ENCODE results near the gene SLC6A6.

The SLC6A6 gene

GRCh38 chr3:14473411-14473891 is 71.0 kb downstream of the SLC6A6 start:
- no peak overlapping the region for H3K56ac ChIP-seq (ENCODE audit: low read length)
- H4K5ac ChIP-seq (ENCODE audit: low read length): no peak overlapping the region
- no peak overlapping the region for H3K27ac ChIP-seq (ENCODE audit: low read depth, low read length)
- peaks cover 20% of the 10 kb centered on the region for H3K36me3 ChIP-seq (ENCODE audit: control insufficient read depth, insufficient read depth, low read length)
- no peak overlapping the region for H3K4me3 ChIP-seq (ENCODE audit: low read length)
- no peaks in the 10 kb centered on the region for H3K79me2 ChIP-seq (ENCODE audit: control insufficient read depth, insufficient read depth, low read length)
- WGBS (ENCODE audit: extremely low coverage, insufficient coverage, low lambda C conversion rate): no CpG with 5 or more reads among the region's 7 CpGs
- no peak overlapping the region for H3K18ac ChIP-seq (ENCODE audit: low read length)
- H2AK5ac ChIP-seq (ENCODE audit: low read length): no peak overlapping the region
- no peak overlapping the region for H3K23ac ChIP-seq (ENCODE audit: low read length)
- no peak overlapping the region for H3K4ac ChIP-seq (ENCODE audit: low read depth, low read length)
- no peaks in the 10 kb centered on the region for H3K27me3 ChIP-seq (ENCODE audit: insufficient read depth, low read length, poor library complexity)
- H3K9ac ChIP-seq (ENCODE audit: low read length): no peak overlapping the region
- H2BK120ac ChIP-seq (ENCODE audit: low read depth, low read length): no peak overlapping the region
- no peak overlapping the region for H3K4me2 ChIP-seq (ENCODE audit: low read length)
- no peak for DNase-seq
- no peak overlapping the region for H2BK5ac ChIP-seq (ENCODE audit: low read length)
- no peak overlapping the region for H4K8ac ChIP-seq (ENCODE audit: low read depth, low read length)
- no peaks in the 10 kb centered on the region for H3K79me1 ChIP-seq (ENCODE audit: low read length)
- H2BK15ac ChIP-seq (replicated peaks; ENCODE audit: low read depth): no peak overlapping the region
- H3K4me1 ChIP-seq (ENCODE audit: control insufficient read depth, low read depth, low read length): no peaks in the 10 kb centered on the region

GRCh38 chr3:14474363-14475081 is 72.1 kb downstream of the SLC6A6 start:
- no peak overlapping the region for H3K4me3 ChIP-seq (ENCODE audit: low read length)
- no peak overlapping the region for H2AK5ac ChIP-seq (ENCODE audit: low read length)
- H3K18ac ChIP-seq (ENCODE audit: low read length): no peak overlapping the region
- no peaks in the 10 kb centered on the region for H3K4me1 ChIP-seq (ENCODE audit: control insufficient read depth, low read depth, low read length)
- H3K23ac ChIP-seq (ENCODE audit: low read length): no peak overlapping the region
- H4K5ac ChIP-seq (ENCODE audit: low read length): no peak overlapping the region
- no peak overlapping the region for H3K4me2 ChIP-seq (ENCODE audit: low read length)
- peaks cover 24% of the 10 kb centered on the region for H3K36me3 ChIP-seq (ENCODE audit: control insufficient read depth, insufficient read depth, low read length)
- H4K8ac ChIP-seq (ENCODE audit: low read depth, low read length): no peak overlapping the region
- no peak overlapping the region for H2BK5ac ChIP-seq (ENCODE audit: low read length)
- no peak for DNase-seq
- no peak overlapping the region for H3K27ac ChIP-seq (ENCODE audit: low read depth, low read length)
- H3K79me2 ChIP-seq (ENCODE audit: control insufficient read depth, insufficient read depth, low read length): no peaks in the 10 kb centered on the region
- no peak overlapping the region for H3K56ac ChIP-seq (ENCODE audit: low read length)
- no peak overlapping the region for H3K9ac ChIP-seq (ENCODE audit: low read length)
- no CpG with 5 or more reads among the region's 13 CpGs for WGBS (ENCODE audit: extremely low coverage, insufficient coverage, low lambda C conversion rate)
- no peak overlapping the region for H2BK120ac ChIP-seq (ENCODE audit: low read depth, low read length)
- H3K79me1 ChIP-seq (ENCODE audit: low read length): no peaks in the 10 kb centered on the region
- no peak overlapping the region for H3K4ac ChIP-seq (ENCODE audit: low read depth, low read length)
- H2BK15ac ChIP-seq (replicated peaks; ENCODE audit: low read depth): no peak overlapping the region
- no peaks in the 10 kb centered on the region for H3K27me3 ChIP-seq (ENCODE audit: insufficient read depth, low read length, poor library complexity)

GRCh38 chr3:14475621-14476020 is 73.2 kb downstream of the SLC6A6 start:
- H3K4me3 ChIP-seq (ENCODE audit: low read length): no peak overlapping the region
- no peak overlapping the region for H2BK15ac ChIP-seq (replicated peaks; ENCODE audit: low read depth)
- H3K79me2 ChIP-seq (ENCODE audit: control insufficient read depth, insufficient read depth, low read length): no peaks in the 10 kb centered on the region
- no CpG with 5 or more reads among the region's 7 CpGs for WGBS (ENCODE audit: extremely low coverage, insufficient coverage, low lambda C conversion rate)
- H3K18ac ChIP-seq (ENCODE audit: low read length): no peak overlapping the region
- no peak overlapping the region for H3K23ac ChIP-seq (ENCODE audit: low read length)
- H4K5ac ChIP-seq (ENCODE audit: low read length): no peak overlapping the region
- no peak overlapping the region for H3K27ac ChIP-seq (ENCODE audit: low read depth, low read length)
- no peak for DNase-seq
- no peak overlapping the region for H4K8ac ChIP-seq (ENCODE audit: low read depth, low read length)
- no peak overlapping the region for H2BK120ac ChIP-seq (ENCODE audit: low read depth, low read length)
- H3K56ac ChIP-seq (ENCODE audit: low read length): no peak overlapping the region
- H3K9ac ChIP-seq (ENCODE audit: low read length): no peak overlapping the region
- no peaks in the 10 kb centered on the region for H3K4me1 ChIP-seq (ENCODE audit: control insufficient read depth, low read depth, low read length)
- no peak overlapping the region for H2BK5ac ChIP-seq (ENCODE audit: low read length)
- H3K4ac ChIP-seq (ENCODE audit: low read depth, low read length): no peak overlapping the region
- H3K4me2 ChIP-seq (ENCODE audit: low read length): no peak overlapping the region
- no peak overlapping the region for H2AK5ac ChIP-seq (ENCODE audit: low read length)
- peaks cover 24% of the 10 kb centered on the region for H3K36me3 ChIP-seq (ENCODE audit: control insufficient read depth, insufficient read depth, low read length)
- H3K27me3 ChIP-seq (ENCODE audit: insufficient read depth, low read length, poor library complexity): no peaks in the 10 kb centered on the region
- no peaks in the 10 kb centered on the region for H3K79me1 ChIP-seq (ENCODE audit: low read length)

- Histone ChIP-seq H3K56ac (ENCODE audit: low read length) (no peak overlapping the region), H3K27ac (ENCODE audit: low read depth, low read length) (no peak overlapping the region), H3K18ac (ENCODE audit: low read length) (no peak overlapping the region), H3K27me3 (ENCODE audit: insufficient read depth, low read length, poor library complexity) (no peaks in the 10 kb centered on the region), H3K9ac (ENCODE audit: low read length) (no peak overlapping the region), H4K8ac (ENCODE audit: low read depth, low read length) (no peak overlapping the region), H3K4me2 (ENCODE audit: low read length) (no peak overlapping the region), H2BK15ac (replicated peaks; ENCODE audit: low read depth) (no peak overlapping the region), H3K4me1 (ENCODE audit: control insufficient read depth, low read depth, low read length) (no peaks in the 10 kb centered on the region), H4K5ac (ENCODE audit: low read length) (no peak overlapping the region), H3K79me2 (ENCODE audit: control insufficient read depth, insufficient read depth, low read length) (no peaks in the 10 kb centered on the region), H3K4ac (ENCODE audit: low read depth, low read length) (no peak overlapping the region), H2BK5ac (ENCODE audit: low read length) (no peak overlapping the region), H3K23ac (ENCODE audit: low read length) (no peak overlapping the region), H2AK5ac (ENCODE audit: low read length) (no peak overlapping the region), H3K79me1 (ENCODE audit: low read length) (no peaks in the 10 kb centered on the region), H2BK120ac (ENCODE audit: low read depth, low read length) (no peak overlapping the region), H3K36me3 (ENCODE audit: control insufficient read depth, insufficient read depth, low read length) (peaks cover 28% of the 10 kb centered on the region), H3K4me3 (ENCODE audit: low read length) (no peak overlapping the region)
- WGBS (ENCODE audit: extremely low coverage, insufficient coverage, low lambda C conversion rate): no CpG with 5 or more reads among the region's 13 CpGs
- DNase-seq: no peak
Measured at GRCh38 chr3:14476583-14477265, 74.3 kb downstream of the SLC6A6 start.

- no peak overlapping the region for H2BK15ac ChIP-seq (replicated peaks; ENCODE audit: low read depth)
- no peak overlapping the region for H2BK120ac ChIP-seq (ENCODE audit: low read depth, low read length)
Measured at GRCh38 chr3:14477311-14477935, 75.0 kb downstream of the SLC6A6 start.

More at GRCh38 chr3:14477311-14477935, 75.0 kb downstream of the SLC6A6 start:
- H3K4me3 ChIP-seq (ENCODE audit: low read length): no peak overlapping the region
- no peaks in the 10 kb centered on the region for H3K79me1 ChIP-seq (ENCODE audit: low read length)
- H4K8ac ChIP-seq (ENCODE audit: low read depth, low read length): no peak overlapping the region
- H3K56ac ChIP-seq (ENCODE audit: low read length): no peak overlapping the region
- H3K27me3 ChIP-seq (ENCODE audit: insufficient read depth, low read length, poor library complexity): no peaks in the 10 kb centered on the region
- H3K23ac ChIP-seq (ENCODE audit: low read length): no peak overlapping the region
- H3K36me3 ChIP-seq (ENCODE audit: control insufficient read depth, insufficient read depth, low read length): peaks cover 31% of the 10 kb centered on the region
- H3K9ac ChIP-seq (ENCODE audit: low read length): no peak overlapping the region
- no peak overlapping the region for H3K18ac ChIP-seq (ENCODE audit: low read length)
- no peak overlapping the region for H2BK5ac ChIP-seq (ENCODE audit: low read length)
- no peaks in the 10 kb centered on the region for H3K79me2 ChIP-seq (ENCODE audit: control insufficient read depth, insufficient read depth, low read length)
- no peak overlapping the region for H3K4me2 ChIP-seq (ENCODE audit: low read length)
- no peaks in the 10 kb centered on the region for H3K4me1 ChIP-seq (ENCODE audit: control insufficient read depth, low read depth, low read length)
- no peak overlapping the region for H3K27ac ChIP-seq (ENCODE audit: low read depth, low read length)
- no peak overlapping the region for H2AK5ac ChIP-seq (ENCODE audit: low read length)
- H3K4ac ChIP-seq (ENCODE audit: low read depth, low read length): no peak overlapping the region
- H4K5ac ChIP-seq (ENCODE audit: low read length): no peak overlapping the region
- no peak for DNase-seq
- WGBS (ENCODE audit: extremely low coverage, insufficient coverage, low lambda C conversion rate): no CpG with 5 or more reads among the region's 11 CpGs
